Measurements from ENCODE around the gene ATP2B3. TPM values are rescaled to one million over a fixed set of nuclear protein-coding genes. Genes with fewer than 3 reads are reported as not detected.

ATP2B3 gene
- total and polyA plus RNA-seq, 2 donors (not counting 3 experiments of a cell fraction or from before 2014, with no cell fraction given): 0.01 to 0.07 TPM

- POLR2A ChIA-PET: no interaction called here
- DNase-seq (ENCODE audit: low read depth, low spot score): no peak
- no TSS peak for BruUV-seq (replicated peaks)
- intact Hi-C loops (cut with micrococcal nuclease): no loop called here
- Histone ChIP-seq H3K4me1 (ENCODE audit: control insufficient read depth, extremely low read depth, insufficient read depth, low read length) (no peaks in the 10 kb centered on the region), H3K9me1 (replicated peaks; ENCODE audit: control insufficient read depth, extremely low read depth, insufficient read depth, low read length) (no peaks in the 10 kb centered on the region), H3K9ac (replicated peaks; ENCODE audit: extremely low read depth, insufficient read depth, low read length) (no peak overlapping the region), H3K36me3 (ENCODE audit: control insufficient read depth in 2 of 2, extremely low read depth in 1 of 2, insufficient read depth in 2 of 2, low read length in 2 of 2) (no peaks in the 10 kb centered on the region), H3K27ac (ENCODE audit: insufficient read depth, low read depth, low read length) (no peak overlapping the region), H3K4me3 (replicated peaks in 1 of 3; ENCODE audit: insufficient read depth in 1 of 3, low read depth in 1 of 3, low read length in 3 of 3) (no peak overlapping the region), H4K20me1 (replicated peaks; ENCODE audit: control insufficient read depth, extremely low read depth, insufficient read depth, low read length) (no peaks in the 10 kb centered on the region), H2AFZ (ENCODE audit: low read depth, low read length) (no peak overlapping the region), H3K4me2 (ENCODE audit: insufficient read depth, low read length) (no peak overlapping the region), H3K9me3 (replicated peaks; ENCODE audit: control insufficient read depth, insufficient read depth, low read length) (no peaks in the 10 kb centered on the region), H3K27me3 (ENCODE audit: control insufficient read depth in 2 of 2, insufficient read depth in 2 of 2, low read length in 2 of 2) (peaks cover 0 to 1% of the 10 kb centered on the region in 2 experiments), H3K79me2 (ENCODE audit: control insufficient read depth, insufficient read depth, low read length) (no peaks in the 10 kb centered on the region)
- CTCF ChIA-PET: no interaction called here
- TF ChIP-seq GATA2 (IDR thresholded peaks at IDR 0.05; ENCODE audit: insufficient read depth, insufficient read length, low read depth, low read length) (no peak), POLR2AphosphoS5 (IDR thresholded peaks at IDR 0.05; ENCODE audit: insufficient read depth, low read depth, low read length) (no peak), FOS (IDR thresholded peaks at IDR 0.05; ENCODE audit: borderline replicate concordance, insufficient read depth, low read length) (no peak), MYC (IDR thresholded peaks at IDR 0.05; ENCODE audit: low read depth, low read length) (no peak), POLR2A (IDR thresholded peaks at IDR 0.05; ENCODE audit: low read depth, low read length) (no peak), EZH2 (IDR thresholded peaks at IDR 0.05; ENCODE audit: borderline replicate concordance, low read depth, low read length, severe bottlenecking) (no peak), MAX (IDR thresholded peaks at IDR 0.05; ENCODE audit: insufficient read depth, insufficient read length) (no peak), CTCF (IDR thresholded peaks at IDR 0.05; ENCODE audit: extremely low read depth in 1 of 2, insufficient read depth in 1 of 2, low read depth in 1 of 2, low read length in 2 of 2) (no peak), JUN (IDR thresholded peaks at IDR 0.05; ENCODE audit: borderline replicate concordance, insufficient read depth, insufficient read length, low read depth) (no peak)
- FAIRE-seq: no peak
- dilution Hi-C loops (cut with MboI; ENCODE audit: extremely low pct_ligation_motif_present, low sequenced_read_pairs): no loop called here
Measured at GRCh38 chrX:153626863-153627674, 109.6 kb downstream of the ATP2B3 start.
